Panc1 (cell line): ENCODE measurements around the gene TRAF3IP1.

Source experiments
- CTCF ChIP-seq: fragments of 450-650 bp; IDR thresholded peaks from 2 replicates; pipeline ENCODE4 v1.5.1; 2017; ENCODE audit warnings: mild to moderate bottlenecking
- POLR2AphosphoS5 ChIP-seq: IDR thresholded peaks from 2 replicates; pipeline ENCODE4 v1.6.1; 2012; ENCODE audit warnings: mild to moderate bottlenecking, low read depth, low read length, moderate library complexity

- TF ChIP-seq CTCF, result no peak
- no peak for TF ChIP-seq POLR2AphosphoS5
These were observed 100.1 kb downstream of the TRAF3IP1 start for GRCh38 chr2:238420442-238420841.
